ENCODE data around the gene SUSD3. TPM values are rescaled to one million over a fixed set of nuclear protein-coding genes. Genes with fewer than 3 reads are reported as not detected.

The SUSD3 gene
- total RNA-seq, 4 donors from 2014 or later: 0.83 to 3.3 (median 1.4) TPM

GRCh38 chr9:93068956-93069355 is 10.5 kb downstream of the SUSD3 start:
- 97% methylated on average over 4 of the region's 4 CpGs for WGBS
- Histone ChIP-seq H3K4me1 (peaks cover 3 to 26% (median 20%) of the 10 kb centered on the region in 4 donors), H3K27me3 (no peaks in the 10 kb centered on the region), H3K9me3 (no peaks in the 10 kb centered on the region), H3K27ac (replicated peaks in 1 of 4) (no peak overlapping the region), H3K4me3 (no peak overlapping the region), H3K36me3 (no peaks in the 10 kb centered on the region)
- TF ChIP-seq EP300 (IDR thresholded peaks at IDR 0.05): no peak
- TF ChIP-seq, protein P1, sequence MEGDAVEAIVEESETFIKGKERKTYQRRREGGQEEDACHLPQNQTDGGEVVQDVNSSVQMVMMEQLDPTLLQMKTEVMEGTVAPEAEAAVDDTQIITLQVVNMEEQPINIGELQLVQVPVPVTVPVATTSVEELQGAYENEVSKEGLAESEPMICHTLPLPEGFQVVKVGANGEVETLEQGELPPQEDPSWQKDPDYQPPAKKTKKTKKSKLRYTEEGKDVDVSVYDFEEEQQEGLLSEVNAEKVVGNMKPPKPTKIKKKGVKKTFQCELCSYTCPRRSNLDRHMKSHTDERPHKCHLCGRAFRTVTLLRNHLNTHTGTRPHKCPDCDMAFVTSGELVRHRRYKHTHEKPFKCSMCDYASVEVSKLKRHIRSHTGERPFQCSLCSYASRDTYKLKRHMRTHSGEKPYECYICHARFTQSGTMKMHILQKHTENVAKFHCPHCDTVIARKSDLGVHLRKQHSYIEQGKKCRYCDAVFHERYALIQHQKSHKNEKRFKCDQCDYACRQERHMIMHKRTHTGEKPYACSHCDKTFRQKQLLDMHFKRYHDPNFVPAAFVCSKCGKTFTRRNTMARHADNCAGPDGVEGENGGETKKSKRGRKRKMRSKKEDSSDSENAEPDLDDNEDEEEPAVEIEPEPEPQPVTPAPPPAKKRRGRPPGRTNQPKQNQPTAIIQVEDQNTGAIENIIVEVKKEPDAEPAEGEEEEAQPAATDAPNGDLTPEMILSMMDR (IDR thresholded peaks at IDR 0.05): no peak
- TF ChIP-seq POLR2AphosphoS5 (IDR thresholded peaks at IDR 0.05): no peak
- no peak for TF ChIP-seq POLR2A (IDR thresholded peaks at IDR 0.05; ENCODE audit: low read depth)
- DNase-seq (ENCODE audit: extremely low spot score): no peak
- intact Hi-C loops (cut with DNase I): no loop called here

DNA sequence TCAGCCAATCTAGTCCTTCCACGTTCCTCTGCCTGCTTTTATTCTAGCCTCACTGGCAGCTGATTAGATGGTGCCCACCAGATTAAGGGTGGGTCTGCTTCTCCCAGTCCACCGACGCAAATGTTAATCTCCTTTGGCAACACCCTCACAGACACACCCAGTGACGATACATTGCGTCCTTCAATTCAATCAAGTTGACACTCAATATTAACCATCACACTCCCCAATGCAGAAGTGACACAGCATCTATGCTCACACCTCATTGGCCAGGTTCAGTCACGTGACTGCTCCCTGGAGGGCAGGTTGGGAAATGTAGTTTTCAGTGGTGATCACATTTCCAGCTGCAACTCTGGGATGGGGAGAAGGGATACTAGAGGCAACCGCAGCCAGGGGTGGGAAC is 13.0 kb downstream of the SUSD3 start:
- 74% methylated on average over 7 of the region's 7 CpGs for WGBS
- H3K4me3 ChIP-seq: no peak overlapping the region
- no peak for DNase-seq (ENCODE audit: extremely low spot score)
- peaks cover 3 to 26% (median 20%) of the 10 kb centered on the region in 4 donors for H3K4me1 ChIP-seq
- no peak for TF ChIP-seq POLR2A (IDR thresholded peaks at IDR 0.05; ENCODE audit: low read depth)
- TF ChIP-seq POLR2AphosphoS5 (IDR thresholded peaks at IDR 0.05): no peak
- TF ChIP-seq, protein P1 (IDR thresholded peaks at IDR 0.05): no peak
- TF ChIP-seq EP300 (IDR thresholded peaks at IDR 0.05): no peak
- H3K27ac ChIP-seq (replicated peaks in 1 of 4): no peak overlapping the region
- H3K36me3 ChIP-seq: no peaks in the 10 kb centered on the region
- intact Hi-C loops (cut with DNase I): no loop called here
- H3K27me3 ChIP-seq: no peaks in the 10 kb centered on the region
- H3K9me3 ChIP-seq: no peaks in the 10 kb centered on the region

DNA sequence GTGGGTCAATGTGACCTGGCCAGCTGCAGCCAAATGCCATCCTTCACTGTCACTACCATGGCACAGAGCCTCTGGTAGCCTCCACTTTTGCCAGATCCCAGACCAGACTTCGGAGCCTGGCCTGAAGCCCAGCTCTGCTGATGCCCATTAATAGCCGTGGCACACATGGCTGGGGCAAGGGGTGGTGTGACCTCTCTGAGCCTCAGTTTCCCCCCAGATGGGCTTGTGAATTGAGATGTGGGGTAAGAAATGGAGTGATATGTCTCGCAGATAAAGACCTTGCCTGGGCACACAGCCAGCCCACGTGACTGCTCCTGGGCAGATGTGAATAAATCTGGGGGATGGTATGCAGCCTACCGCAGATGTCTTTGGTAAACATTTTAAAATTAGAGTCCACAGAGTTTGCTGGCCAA is 13.9 kb downstream of the SUSD3 start:
- Histone ChIP-seq H3K4me1 (peaks cover 3 to 26% (median 20%) of the 10 kb centered on the region in 4 donors), H3K27ac (replicated peaks in 1 of 4) (no peak overlapping the region), H3K4me3 (no peak overlapping the region), H3K36me3 (no peaks in the 10 kb centered on the region), H3K27me3 (no peaks in the 10 kb centered on the region), H3K9me3 (no peaks in the 10 kb centered on the region)
- TF ChIP-seq POLR2AphosphoS5 (IDR thresholded peaks at IDR 0.05) (no peak), POLR2A (IDR thresholded peaks at IDR 0.05; ENCODE audit: low read depth) (no peak), EP300 (IDR thresholded peaks at IDR 0.05) (no peak)
- TF ChIP-seq, protein P1 (IDR thresholded peaks at IDR 0.05): no peak
- WGBS: 16% methylated on average over 5 of the region's 5 CpGs
- intact Hi-C loops (cut with DNase I): no loop called here
- DNase-seq (ENCODE audit: extremely low spot score): no peak

GRCh38 chr9:93076101-93076791 is 17.7 kb downstream of the SUSD3 start:
- intact Hi-C loops (cut with DNase I): no loop called here
- Histone ChIP-seq H3K27me3 (no peaks in the 10 kb centered on the region), H3K27ac (replicated peaks in 1 of 4) (no peak overlapping the region), H3K4me3 (no peak overlapping the region), H3K36me3 (no peaks in the 10 kb centered on the region), H3K9me3 (no peaks in the 10 kb centered on the region), H3K4me1 (peaks cover 3 to 24% (median 20%) of the 10 kb centered on the region in 4 donors)
- WGBS: 90% methylated on average over 10 of the region's 12 CpGs
- no peak for DNase-seq (ENCODE audit: extremely low spot score)
- TF ChIP-seq POLR2A (IDR thresholded peaks at IDR 0.05; ENCODE audit: low read depth) (no peak), POLR2AphosphoS5 (IDR thresholded peaks at IDR 0.05) (no peak), EP300 (IDR thresholded peaks at IDR 0.05) (no peak)
- TF ChIP-seq, protein P1 (IDR thresholded peaks at IDR 0.05): no peak

GRCh38 chr9:93076792-93077128 is 18.3 kb downstream of the SUSD3 start:
- Histone ChIP-seq H3K27me3 (no peaks in the 10 kb centered on the region), H3K4me1 (peaks cover 3 to 19% (median 17%) of the 10 kb centered on the region in 4 donors), H3K9me3 (no peaks in the 10 kb centered on the region), H3K27ac (replicated peaks in 1 of 4) (no peak overlapping the region), H3K4me3 (no peak overlapping the region), H3K36me3 (no peaks in the 10 kb centered on the region)
- DNase-seq (ENCODE audit: extremely low spot score): no peak
- WGBS: 100% methylated on average over 2 of the region's 2 CpGs
- intact Hi-C loops (cut with DNase I): no loop called here
- TF ChIP-seq POLR2AphosphoS5 (IDR thresholded peaks at IDR 0.05) (no peak), EP300 (IDR thresholded peaks at IDR 0.05) (no peak), POLR2A (IDR thresholded peaks at IDR 0.05; ENCODE audit: low read depth) (no peak)
- TF ChIP-seq, protein P1 (IDR thresholded peaks at IDR 0.05): no peak
